ENCODE data around the gene HTRA1. TPM values are rescaled to one million over a fixed set of nuclear protein-coding genes. Genes with fewer than 3 reads are reported as not detected.

The HTRA1 gene
- total and polyA plus RNA-seq, 9 of the 15 experiments (the other 6 are each of a cell fraction or from before 2014, with no cell fraction given), result 0.06 to 0.16 (median 0.13) TPM; not detected in 5

GRCh38 chr10:122516734-122517133, 55.4 kb downstream of the HTRA1 start:
- CTCF ChIA-PET (ENCODE audit: low intra/inter-chr PET ratio), result no interaction called here
- H4K20me1 ChIP-seq (replicated peaks; ENCODE audit: control insufficient read depth, insufficient read depth, low read length), result no peaks in the 10 kb centered on the region
- intact Hi-C loops (cut with micrococcal nuclease), result no loop called here
- H2AFZ ChIP-seq (ENCODE audit: low read depth, low read length), result no peak overlapping the region
- POLR2A ChIA-PET, result no interaction called here
- TF ChIP-seq E2F6 (IDR thresholded peaks at IDR 0.05; ENCODE audit: borderline replicate concordance in 1 of 2, extremely low read depth in 1 of 2, insufficient read depth in 1 of 2, insufficient read length in 1 of 2, low read depth in 1 of 2, low read length in 1 of 2, poor library complexity in 1 of 2, severe bottlenecking in 1 of 2) (peak in 1 of 2 experiments; percentile 28), HDAC6 (IDR thresholded peaks at IDR 0.05; ENCODE audit: low read depth, low read length) (no peak), USF1 (CRISPR knock-in tag; IDR thresholded peaks at IDR 0.05) (peak; percentile 47), RAD51 (IDR thresholded peaks at IDR 0.05; ENCODE audit: borderline replicate concordance, low read depth) (peak; percentile 62; the same call in 1 of the 2 replicates), USF2 (CRISPR knock-in tag; IDR thresholded peaks at IDR 0.05) (peak; percentile 73), TFE3 (CRISPR knock-in tag; IDR thresholded peaks at IDR 0.05) (peak; percentile 76)
- in situ Hi-C loops (cut with MboI), result no loop called here
- no peaks in the 10 kb centered on the region for H3K9me3 ChIP-seq (replicated peaks; ENCODE audit: control insufficient read depth, insufficient read depth, low read depth, low read length)
- H3K9me1 ChIP-seq (ENCODE audit: control insufficient read depth, insufficient read depth, low read length), result no peaks in the 10 kb centered on the region
- no peaks in the 10 kb centered on the region for H3K4me1 ChIP-seq (replicated peaks in 1 of 2; ENCODE audit: control insufficient read depth in 2 of 2, insufficient read depth in 2 of 2, low read length in 2 of 2)
- BruUV-seq (replicated peaks), result no TSS peak
- 0% methylated on average over 3 of the region's 4 CpGs for WGBS (ENCODE audit: insufficient coverage, low coverage, missing lambda C conversion rate)
- no peak overlapping the region for H3K9ac ChIP-seq (ENCODE audit: insufficient read depth in 1 of 2, low read depth in 2 of 2, low read length in 2 of 2)
- H3K36me3 ChIP-seq (ENCODE audit: control insufficient read depth, insufficient read depth, low read length), result no peaks in the 10 kb centered on the region
- no peak for FAIRE-seq
- no peak overlapping the region for H3K4me2 ChIP-seq (ENCODE audit: insufficient read depth, low read length)
- H3K79me2 ChIP-seq (ENCODE audit: control insufficient read depth, insufficient read depth, low read length), result no peaks in the 10 kb centered on the region
- ATAC-seq, result no peak
- H3K4me3 ChIP-seq, result no peak overlapping the region
- DNase-seq (ENCODE audit: extremely low read depth in 1 of 4, low spot score in 3 of 4), result no peak
- no peak overlapping the region for H3K27ac ChIP-seq (ENCODE audit: extremely low read depth, low read depth, low read length)
- peaks cover 0 to 12% of the 10 kb centered on the region in 2 experiments; a peak in 2 of 5 replicates for H3K27me3 ChIP-seq (ENCODE audit: control insufficient read depth in 2 of 2, insufficient read depth in 2 of 2, low read length in 2 of 2)

Measured in K562 (cell line).